Naive thymus-derived CD4-positive, alpha-beta T cell (primary cell): Measurements from ENCODE around the gene ADGRL2. TPM values are rescaled to one million over a fixed set of nuclear protein-coding genes. Genes with fewer than 3 reads are reported as not detected.

Experiments
- ATAC-seq: fragments of 150-1000 bp; cut with Tn5 transposase; 2 replicates; pipeline ENCODE4 v1.10.0; 2021; ENCODE audit warnings: mild to moderate bottlenecking, moderate library complexity
- CTCF ChIA-PET: fragments of 350-600 bp; sonication (Branson Sonifier 250); formaldehyde crosslinking; loops from one replicate; lab custom pipeline; 2021; ENCODE audit warnings: antibody characterized with exemption; lab: Charles Lee
- POLR2A ChIA-PET: fragments of 350-600 bp; sonication (Branson Sonifier 250); formaldehyde crosslinking; loops from one replicate; lab custom pipeline; 2021; ENCODE audit warnings: antibody characterized with exemption, inconsistent platforms; lab: Charles Lee
- DNase-seq, 9 donors: peaks; one replicate each; pipeline versions ENCODE4 v3.0.0 to v3.0.0-alpha.2; 2020 to 2022; ENCODE audit warnings: mixed read lengths in 1 of 9
- H3K27ac ChIP-seq: one replicate; pipeline ENCODE4 v1.7.0; 2013; ENCODE audit warnings: mild to moderate bottlenecking, low read depth, low read length, moderate library complexity
- H3K27me3 ChIP-seq, 2 donors: one replicate each; pipeline ENCODE4 v1.7.0; 2013; ENCODE audit warnings: low read length in 2 of 2, mild to moderate bottlenecking in 2 of 2, moderate library complexity in 2 of 2; ENCODE audit not compliant: control insufficient read depth in 2 of 2, insufficient read depth in 2 of 2
- H3K36me3 ChIP-seq, 3 experiments: 1 replicate in 2 of 3; 2 replicates in 1 of 3; pipeline ENCODE4 v1.7.0; 2013; ENCODE audit warnings: low read length in 3 of 3, mild to moderate bottlenecking in 3 of 3, moderate library complexity in 1 of 3; ENCODE audit not compliant: insufficient read depth in 3 of 3, control insufficient read depth in 2 of 3
- H3K4me1 ChIP-seq, 2 donors: one replicate each; pipeline ENCODE4 v1.7.0; 2013; ENCODE audit warnings: low read length in 2 of 2, mild to moderate bottlenecking in 2 of 2, moderate library complexity in 1 of 2; ENCODE audit not compliant: control insufficient read depth in 2 of 2, insufficient read depth in 2 of 2
- H3K4me3 ChIP-seq: 2 replicates; pipeline ENCODE4 v1.7.0; 2013; ENCODE audit warnings: mild to moderate bottlenecking, low read length
- H3K9me3 ChIP-seq, 3 experiments: 1 replicate in 2 of 3; 2 replicates in 1 of 3; pipeline ENCODE4 v1.7.0; 2013; ENCODE audit warnings: low read length in 3 of 3; ENCODE audit not compliant: control insufficient read depth in 2 of 3
- H3K27ac Mint-ChIP-seq, 9 donors: one replicate each; pipeline ENCODE4 v1.8.0; 2020 to 2022; ENCODE audit warnings: mixed read lengths in 9 of 9, mild to moderate bottlenecking in 8 of 9, moderate library complexity in 5 of 9, inconsistent platforms in 2 of 9
- H3K27me3 Mint-ChIP-seq, 5 donors: one replicate each; pipeline ENCODE4 v1.8.0; 2021 to 2022; ENCODE audit warnings: mixed read lengths in 5 of 5, mild to moderate bottlenecking in 1 of 5
- H3K36me3 Mint-ChIP-seq, 5 donors: one replicate each; pipeline ENCODE4 v1.8.0; 2020 to 2022; ENCODE audit warnings: mixed read lengths in 5 of 5, mild to moderate bottlenecking in 3 of 5, inconsistent platforms in 1 of 5
- H3K4me1 Mint-ChIP-seq, 7 donors: one replicate each; pipeline ENCODE4 v1.8.0; 2020 to 2022; ENCODE audit warnings: mixed read lengths in 7 of 7, mild to moderate bottlenecking in 3 of 7, inconsistent platforms in 1 of 7
- H3K4me3 Mint-ChIP-seq, 10 donors: one replicate each; pipeline ENCODE4 v1.8.0; 2020 to 2022; ENCODE audit warnings: mild to moderate bottlenecking in 10 of 10, mixed read lengths in 10 of 10, moderate library complexity in 6 of 10, inconsistent platforms in 2 of 10
- H3K9me3 Mint-ChIP-seq, 11 donors: one replicate each; pipeline ENCODE4 v1.8.0; 2020 to 2022; ENCODE audit warnings: mixed read lengths in 11 of 11, mild to moderate bottlenecking in 4 of 11, inconsistent platforms in 1 of 11, moderate library complexity in 1 of 11
- intact Hi-C, 2 donors: fragments of 100-400 bp; cut with micrococcal nuclease; formaldehyde crosslinking; loops; one replicate each; pipeline ENCODE4 v1.15.1; 2023
- polyA plus RNA-seq, 2 donors: library from polyadenylated mRNA; unstranded; fragments of 300-500 nt; fragmentation: Illumina TruSeq; gene quantifications; one replicate each; pipeline ENCODE4 v1.2.3, GENCODE V29; 2021
- total RNA-seq, 6 experiments: library from RNA in 5 of 6; stranded (reverse) in 5 of 6; gene quantifications; 1 replicate in 5 of 6; 2 replicates in 1 of 6; pipeline ENCODE4 v1.2.3 and lab custom pipeline; 2021 to 2026

The ADGRL2 gene
- total and polyA plus RNA-seq, 7 experiments from 2014 or later = not detected

- peaks cover 0 to 5% (median 0%) of the 10 kb centered on the region in 5 donors for H3K36me3 Mint-ChIP-seq
- H3K4me3 Mint-ChIP-seq = no peak overlapping the region
- H3K4me3 ChIP-seq = no peak overlapping the region
- peaks cover 21 to 50% (median 32%) of the 10 kb centered on the region in 5 donors for H3K27me3 Mint-ChIP-seq
- ChIA-PET POLR2A (no interaction called here), CTCF (no interaction called here)
- H3K36me3 ChIP-seq = no peaks in the 10 kb centered on the region
- H3K27ac ChIP-seq = no peak overlapping the region
- DNase-seq (no peak), ATAC-seq (no peak)
- H3K4me1 ChIP-seq = no peaks in the 10 kb centered on the region
- peaks cover 0 to 7% (median 0%) of the 10 kb centered on the region in 11 donors for H3K9me3 Mint-ChIP-seq
- peaks cover 0 to 14% (median 5%) of the 10 kb centered on the region in 7 donors for H3K4me1 Mint-ChIP-seq
- H3K27me3 ChIP-seq = no peaks in the 10 kb centered on the region
- intact Hi-C loops = no loop called here
- no peak overlapping the region for H3K27ac Mint-ChIP-seq
- H3K9me3 ChIP-seq = no peaks in the 10 kb centered on the region
These were observed 5.0 kb downstream of the ADGRL2 start for GRCh38 chr1:81805537-81806431.

- Histone ChIP-seq H3K27ac (no peak overlapping the region), H3K9me3 (no peaks in the 10 kb centered on the region), H3K4me1 (no peaks in the 10 kb centered on the region), H3K27me3 (no peaks in the 10 kb centered on the region), H3K36me3 (no peaks in the 10 kb centered on the region), H3K4me3 (no peak overlapping the region)
- Mint-ChIP-seq H3K36me3 (peaks cover 0 to 5% (median 0%) of the 10 kb centered on the region in 5 donors), H3K4me3 (no peak overlapping the region), H3K27me3 (peaks cover 17 to 44% (median 35%) of the 10 kb centered on the region in 5 donors), H3K27ac (no peak overlapping the region), H3K9me3 (peaks cover 0 to 7% (median 0%) of the 10 kb centered on the region in 11 donors), H3K4me1 (peaks cover 0 to 10% (median 2%) of the 10 kb centered on the region in 7 donors)
- POLR2A ChIA-PET = no interaction called here
- DNase-seq (no peak), ATAC-seq (no peak)
- CTCF ChIA-PET = no interaction called here
- intact Hi-C loops = no loop called here
These were observed 5.7 kb downstream of the ADGRL2 start for GRCh38 chr1:81806432-81806770.

GRCh38 chr1:81808760-81809159, 8.0 kb downstream of the ADGRL2 start:
- Histone ChIP-seq H3K4me3 (no peak overlapping the region), H3K4me1 (no peaks in the 10 kb centered on the region), H3K36me3 (no peaks in the 10 kb centered on the region), H3K27me3 (no peaks in the 10 kb centered on the region), H3K9me3 (no peaks in the 10 kb centered on the region), H3K27ac (no peak overlapping the region)
- intact Hi-C loops = no loop called here
- H3K36me3 Mint-ChIP-seq = peaks cover 0 to under 1% (median 0%) of the 10 kb centered on the region in 5 donors
- peaks cover 0 to 5% (median 0%) of the 10 kb centered on the region in 7 donors for H3K4me1 Mint-ChIP-seq
- H3K4me3 Mint-ChIP-seq = no peak overlapping the region
- no peak for DNase-seq
- peaks cover 10 to 29% (median 22%) of the 10 kb centered on the region in 5 donors for H3K27me3 Mint-ChIP-seq
- ChIA-PET POLR2A (no interaction called here), CTCF (no interaction called here)
- H3K27ac Mint-ChIP-seq = no peak overlapping the region
- H3K9me3 Mint-ChIP-seq = peaks cover 0 to 3% (median 0%) of the 10 kb centered on the region in 11 donors
- ATAC-seq = no peak

- no peaks in the 10 kb centered on the region for H3K36me3 Mint-ChIP-seq
These were observed 9.1 kb downstream of the ADGRL2 start for GRCh38 chr1:81809808-81810207.

GRCh38 chr1:81811757-81812371, 11.1 kb downstream of the ADGRL2 start:
- ChIA-PET POLR2A (no interaction called here), CTCF (no interaction called here)
- Mint-ChIP-seq H3K4me1 (no peaks in the 10 kb centered on the region), H3K27ac (no peak overlapping the region), H3K27me3 (peaks cover 0 to 11% (median 0%) of the 10 kb centered on the region in 5 donors), H3K9me3 (peaks cover 0 to 2% (median 0%) of the 10 kb centered on the region in 11 donors), H3K4me3 (no peak overlapping the region), H3K36me3 (no peaks in the 10 kb centered on the region)
- no peak for ATAC-seq
- intact Hi-C loops = no loop called here
- Histone ChIP-seq H3K4me1 (no peaks in the 10 kb centered on the region), H3K9me3 (no peaks in the 10 kb centered on the region), H3K36me3 (no peaks in the 10 kb centered on the region), H3K27ac (no peak overlapping the region), H3K27me3 (no peaks in the 10 kb centered on the region), H3K4me3 (no peak overlapping the region)
- DNase-seq = no peak

More at GRCh38 chr1:81809808-81810207, 9.1 kb downstream of the ADGRL2 start:
- no peaks in the 10 kb centered on the region for H3K4me1 Mint-ChIP-seq
- H3K36me3 ChIP-seq = no peaks in the 10 kb centered on the region
- no peak overlapping the region for H3K4me3 Mint-ChIP-seq
- ChIA-PET POLR2A (no interaction called here), CTCF (no interaction called here)
- DNase-seq (no peak), ATAC-seq (no peak)
- H3K27ac ChIP-seq = no peak overlapping the region
- no peak overlapping the region for H3K27ac Mint-ChIP-seq
- H3K9me3 ChIP-seq = no peaks in the 10 kb centered on the region
- no peaks in the 10 kb centered on the region for H3K4me1 ChIP-seq
- intact Hi-C loops = no loop called here
- no peaks in the 10 kb centered on the region for H3K27me3 ChIP-seq
- H3K4me3 ChIP-seq = no peak overlapping the region
- peaks cover 0 to 2% (median 0%) of the 10 kb centered on the region in 11 donors for H3K9me3 Mint-ChIP-seq
- peaks cover 5 to 21% (median 12%) of the 10 kb centered on the region in 5 donors for H3K27me3 Mint-ChIP-seq

- no peaks in the 10 kb centered on the region for H3K36me3 ChIP-seq
- intact Hi-C loops = no loop called here
- ATAC-seq (no peak), DNase-seq (no peak)
- no peaks in the 10 kb centered on the region for H3K27me3 ChIP-seq
- H3K4me1 ChIP-seq = no peaks in the 10 kb centered on the region
- CTCF ChIA-PET = no interaction called here
- H3K27ac ChIP-seq = no peak overlapping the region
- POLR2A ChIA-PET = no interaction called here
- H3K4me3 ChIP-seq = no peak overlapping the region
- no peak overlapping the region for H3K4me3 Mint-ChIP-seq
- no peaks in the 10 kb centered on the region for H3K9me3 ChIP-seq
- no peaks in the 10 kb centered on the region for H3K4me1 Mint-ChIP-seq
- H3K27me3 Mint-ChIP-seq = peaks cover 0 to 11% (median 0%) of the 10 kb centered on the region in 5 donors
- no peak overlapping the region for H3K27ac Mint-ChIP-seq
- H3K36me3 Mint-ChIP-seq = no peaks in the 10 kb centered on the region
- H3K9me3 Mint-ChIP-seq = peaks cover 0 to 3% (median 0%) of the 10 kb centered on the region in 11 donors
These were observed 12.0 kb downstream of the ADGRL2 start for GRCh38 chr1:81812712-81813111.
